ENCODE data around the gene SUSD4. TPM values are rescaled to one million over a fixed set of nuclear protein-coding genes. Genes with fewer than 3 reads are reported as not detected.

Gene SUSD4
- total RNA-seq, 1 donor from 2014 or later: not detected

- Mint-ChIP-seq H3K4me3 (ENCODE audit: unreplicated experiment) (no peak overlapping the region), H3K27me3 (ENCODE audit: unreplicated experiment) (peaks cover 3% of the 10 kb centered on the region), H3K27ac (ENCODE audit: unreplicated experiment) (no peak overlapping the region), H3K36me3 (ENCODE audit: unreplicated experiment) (no peaks in the 10 kb centered on the region), H3K4me1 (ENCODE audit: unreplicated experiment) (no peaks in the 10 kb centered on the region), H3K9me3 (ENCODE audit: unreplicated experiment) (no peaks in the 10 kb centered on the region)
- TF ChIP-seq, protein P1, sequence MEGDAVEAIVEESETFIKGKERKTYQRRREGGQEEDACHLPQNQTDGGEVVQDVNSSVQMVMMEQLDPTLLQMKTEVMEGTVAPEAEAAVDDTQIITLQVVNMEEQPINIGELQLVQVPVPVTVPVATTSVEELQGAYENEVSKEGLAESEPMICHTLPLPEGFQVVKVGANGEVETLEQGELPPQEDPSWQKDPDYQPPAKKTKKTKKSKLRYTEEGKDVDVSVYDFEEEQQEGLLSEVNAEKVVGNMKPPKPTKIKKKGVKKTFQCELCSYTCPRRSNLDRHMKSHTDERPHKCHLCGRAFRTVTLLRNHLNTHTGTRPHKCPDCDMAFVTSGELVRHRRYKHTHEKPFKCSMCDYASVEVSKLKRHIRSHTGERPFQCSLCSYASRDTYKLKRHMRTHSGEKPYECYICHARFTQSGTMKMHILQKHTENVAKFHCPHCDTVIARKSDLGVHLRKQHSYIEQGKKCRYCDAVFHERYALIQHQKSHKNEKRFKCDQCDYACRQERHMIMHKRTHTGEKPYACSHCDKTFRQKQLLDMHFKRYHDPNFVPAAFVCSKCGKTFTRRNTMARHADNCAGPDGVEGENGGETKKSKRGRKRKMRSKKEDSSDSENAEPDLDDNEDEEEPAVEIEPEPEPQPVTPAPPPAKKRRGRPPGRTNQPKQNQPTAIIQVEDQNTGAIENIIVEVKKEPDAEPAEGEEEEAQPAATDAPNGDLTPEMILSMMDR (IDR thresholded peaks at IDR 0.05): no peak
- DNase-seq (ENCODE audit: extremely low spot score, unreplicated experiment): no peak
These were observed 14.7 kb downstream of the SUSD4 start for GRCh38 chr1:223349241-223349640.

GRCh38 chr1:223348439-223348838, 15.5 kb downstream of the SUSD4 start:
- Mint-ChIP-seq H3K4me3 (ENCODE audit: unreplicated experiment) (no peak overlapping the region), H3K9me3 (ENCODE audit: unreplicated experiment) (no peaks in the 10 kb centered on the region), H3K27ac (ENCODE audit: unreplicated experiment) (no peak overlapping the region), H3K36me3 (ENCODE audit: unreplicated experiment) (no peaks in the 10 kb centered on the region), H3K27me3 (ENCODE audit: unreplicated experiment) (peaks cover 3% of the 10 kb centered on the region), H3K4me1 (ENCODE audit: unreplicated experiment) (no peaks in the 10 kb centered on the region)
- TF ChIP-seq, protein P1 (IDR thresholded peaks at IDR 0.05): no peak
- no peak for DNase-seq (ENCODE audit: extremely low spot score, unreplicated experiment)

- Mint-ChIP-seq H3K36me3 (ENCODE audit: unreplicated experiment) (no peaks in the 10 kb centered on the region), H3K4me1 (ENCODE audit: unreplicated experiment) (no peaks in the 10 kb centered on the region), H3K27ac (ENCODE audit: unreplicated experiment) (no peak overlapping the region), H3K9me3 (ENCODE audit: unreplicated experiment) (no peaks in the 10 kb centered on the region), H3K27me3 (ENCODE audit: unreplicated experiment) (peaks cover 3% of the 10 kb centered on the region), H3K4me3 (ENCODE audit: unreplicated experiment) (no peak overlapping the region)
- DNase-seq (ENCODE audit: extremely low spot score, unreplicated experiment): no peak
- TF ChIP-seq, protein P1 (IDR thresholded peaks at IDR 0.05): no peak
These were observed 16.4 kb downstream of the SUSD4 start for GRCh38 chr1:223347583-223347982.

DNA sequence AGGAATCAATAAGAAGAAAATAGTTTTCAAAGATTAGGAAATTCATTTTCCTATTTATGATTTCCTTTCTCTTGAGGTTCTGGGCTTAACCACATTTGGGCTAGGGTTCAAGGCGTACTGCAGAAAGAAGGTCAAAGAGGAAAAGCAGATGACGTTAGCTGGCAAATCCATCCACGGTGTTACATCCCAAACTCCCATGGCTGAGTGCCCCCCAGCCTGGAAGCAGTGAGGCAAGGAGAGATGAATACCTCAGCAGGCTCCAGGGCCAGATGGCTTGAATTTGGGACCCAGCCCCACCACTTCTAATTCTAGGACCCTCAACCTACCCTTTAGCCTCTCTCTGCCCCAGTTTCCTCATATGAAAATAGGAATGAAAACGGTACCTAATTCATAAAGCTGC, 17.7 kb downstream of the SUSD4 start:
- Mint-ChIP-seq H3K27me3 (ENCODE audit: unreplicated experiment) (peaks cover 3% of the 10 kb centered on the region), H3K27ac (ENCODE audit: unreplicated experiment) (no peak overlapping the region), H3K4me1 (ENCODE audit: unreplicated experiment) (no peaks in the 10 kb centered on the region), H3K4me3 (ENCODE audit: unreplicated experiment) (no peak overlapping the region), H3K9me3 (ENCODE audit: unreplicated experiment) (no peaks in the 10 kb centered on the region), H3K36me3 (ENCODE audit: unreplicated experiment) (no peaks in the 10 kb centered on the region)
- TF ChIP-seq, protein P1 (IDR thresholded peaks at IDR 0.05): no peak
- no peak for DNase-seq (ENCODE audit: extremely low spot score, unreplicated experiment)

DNA sequence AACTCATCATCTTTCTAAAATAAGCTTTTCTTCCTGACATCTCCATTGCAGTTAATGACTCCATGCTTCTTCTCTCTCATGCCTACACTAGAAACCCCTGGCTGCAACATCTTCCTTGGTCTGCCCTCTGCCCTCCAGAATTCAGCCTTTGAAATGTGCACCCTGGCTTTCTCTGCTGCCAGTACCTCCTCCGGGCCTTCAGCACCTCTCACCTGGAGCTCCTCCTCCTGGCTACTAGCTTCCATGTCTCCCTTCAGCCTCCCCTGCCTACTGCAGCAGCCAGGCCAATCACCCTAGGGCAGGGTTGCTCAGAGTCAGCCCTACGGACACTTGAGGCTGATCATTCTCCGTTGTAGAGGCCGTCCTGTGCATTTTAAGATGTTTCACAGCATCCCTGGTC, 18.3 kb downstream of the SUSD4 start:
- no peak for DNase-seq (ENCODE audit: extremely low spot score, unreplicated experiment)

More for the DNA sequence above, 18.3 kb downstream of the SUSD4 start:
- Mint-ChIP-seq H3K4me3 (ENCODE audit: unreplicated experiment) (no peak overlapping the region), H3K9me3 (ENCODE audit: unreplicated experiment) (no peaks in the 10 kb centered on the region), H3K36me3 (ENCODE audit: unreplicated experiment) (no peaks in the 10 kb centered on the region), H3K27me3 (ENCODE audit: unreplicated experiment) (peaks cover 3% of the 10 kb centered on the region), H3K27ac (ENCODE audit: unreplicated experiment) (no peak overlapping the region), H3K4me1 (ENCODE audit: unreplicated experiment) (no peaks in the 10 kb centered on the region)
- TF ChIP-seq, protein P1 (IDR thresholded peaks at IDR 0.05): no peak

All from osteocyte (in vitro differentiated cells).